SIG-M5 treated with dmso at 0.1 percent for 504 hours (cell line): Measurements from ENCODE around the gene AUTS2.

Experiments used
- DNase-seq: peaks from one replicate; lab custom pipeline; 2025; ENCODE audit not compliant: unreplicated experiment; lab: John Stamatoyannopoulos, UW

The AUTS2 gene

DNA sequence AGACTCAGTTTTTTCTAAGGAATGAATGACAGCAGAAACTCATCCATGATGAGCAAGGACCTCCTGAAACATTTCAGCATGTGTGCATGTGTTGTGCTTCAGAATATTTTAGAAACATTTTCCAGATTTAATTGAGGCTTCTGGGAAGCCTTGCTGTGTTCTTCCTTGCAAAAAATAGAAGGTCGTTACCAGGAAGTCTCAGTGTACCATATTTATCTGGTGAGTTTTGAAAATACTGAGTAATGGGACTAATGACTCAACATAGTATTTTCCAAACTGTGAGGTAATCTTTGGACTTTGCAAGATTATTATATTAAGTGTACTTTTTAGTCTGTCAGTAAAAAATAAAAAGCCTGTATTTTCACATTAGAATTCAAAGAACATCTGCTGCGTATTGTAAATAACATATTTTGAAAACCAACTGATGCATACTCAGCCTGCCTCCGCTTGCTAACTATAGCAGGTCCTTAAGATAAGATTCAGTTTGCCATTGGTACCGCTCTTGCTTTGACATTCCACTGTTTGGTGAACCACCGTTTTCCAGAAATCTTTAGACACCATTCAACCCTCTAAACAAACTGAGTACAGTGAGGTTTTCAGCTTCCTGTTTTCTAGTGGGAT is 794.1 kb downstream of the AUTS2 start:
- DNase-seq: no peak

- DNase-seq: no peak
Measured at GRCh38 chr7:70392877-70393435, 794.7 kb downstream of the AUTS2 start.

DNA sequence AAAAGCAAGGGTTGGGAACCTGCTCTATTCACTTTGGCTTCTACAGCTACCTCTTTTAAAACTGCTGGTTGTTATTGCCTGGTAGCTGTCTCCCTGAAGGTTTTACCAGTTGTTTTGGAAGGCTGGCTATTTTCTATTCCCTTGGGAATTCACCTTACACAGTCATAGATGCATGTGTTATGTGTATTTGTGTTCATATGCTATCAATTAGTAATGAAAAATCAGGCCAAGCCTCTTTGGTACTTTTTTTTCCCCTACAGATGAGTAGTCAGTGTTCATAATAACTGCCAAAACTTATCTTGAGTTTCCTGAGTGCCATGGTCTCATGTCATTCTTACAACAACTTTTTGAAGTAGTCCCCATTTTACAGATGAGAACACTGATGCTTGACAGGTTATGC is 795.7 kb downstream of the AUTS2 start:
- DNase-seq: no peak

- DNase-seq: no peak
Measured at GRCh38 chr7:70400829-70401380, 802.6 kb downstream of the AUTS2 start.

DNA sequence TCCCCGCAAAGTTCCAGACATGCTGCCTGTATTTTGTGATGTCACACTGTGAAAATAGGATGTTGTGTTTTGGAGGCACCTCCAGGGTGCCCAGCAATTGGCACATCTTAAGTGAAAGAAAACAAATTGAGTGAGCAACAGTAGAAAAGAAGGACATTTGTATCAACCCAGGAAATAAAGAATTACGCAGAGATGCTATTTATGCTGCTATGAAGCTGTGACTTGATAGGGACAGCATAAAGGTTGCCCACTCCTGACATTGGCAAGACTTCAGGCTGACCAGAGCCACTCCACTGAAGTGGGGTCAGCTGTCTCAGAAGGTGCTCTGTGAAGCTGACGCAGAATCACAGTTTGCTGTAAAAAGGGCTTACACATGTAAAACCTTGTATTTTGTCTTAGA is 803.8 kb downstream of the AUTS2 start:
- no peak for DNase-seq

GRCh38 chr7:70405241-70405640 is 807.0 kb downstream of the AUTS2 start:
- DNase-seq: no peak

GRCh38 chr7:70406186-70406949 is 808.1 kb downstream of the AUTS2 start:
- DNase-seq: no peak

- no peak for DNase-seq
Measured at GRCh38 chr7:70406950-70407209, 808.6 kb downstream of the AUTS2 start.

GRCh38 chr7:70408477-70408876 is 810.2 kb downstream of the AUTS2 start:
- DNase-seq: no peak

DNA sequence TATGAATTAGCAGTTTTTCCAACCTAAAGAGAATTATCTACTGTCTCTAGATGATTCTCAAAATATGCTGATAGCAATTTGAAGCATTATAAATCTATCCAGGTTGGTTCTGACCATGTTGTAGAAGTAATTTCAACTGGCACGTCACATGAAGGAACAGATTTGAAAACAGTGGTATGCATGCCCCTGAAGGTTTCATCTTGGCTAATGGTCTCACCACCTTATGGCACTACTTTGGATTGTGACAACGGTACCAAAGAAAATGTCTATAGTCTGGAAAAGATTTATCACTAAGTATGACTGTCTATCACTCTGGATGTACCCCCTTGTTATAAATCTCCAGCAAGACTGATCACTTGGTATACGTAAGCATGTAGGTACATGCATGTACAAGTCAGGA is 810.6 kb downstream of the AUTS2 start:
- no peak for DNase-seq

- no peak for DNase-seq
Measured at GRCh38 chr7:70410134-70410750, 812.0 kb downstream of the AUTS2 start.

DNA sequence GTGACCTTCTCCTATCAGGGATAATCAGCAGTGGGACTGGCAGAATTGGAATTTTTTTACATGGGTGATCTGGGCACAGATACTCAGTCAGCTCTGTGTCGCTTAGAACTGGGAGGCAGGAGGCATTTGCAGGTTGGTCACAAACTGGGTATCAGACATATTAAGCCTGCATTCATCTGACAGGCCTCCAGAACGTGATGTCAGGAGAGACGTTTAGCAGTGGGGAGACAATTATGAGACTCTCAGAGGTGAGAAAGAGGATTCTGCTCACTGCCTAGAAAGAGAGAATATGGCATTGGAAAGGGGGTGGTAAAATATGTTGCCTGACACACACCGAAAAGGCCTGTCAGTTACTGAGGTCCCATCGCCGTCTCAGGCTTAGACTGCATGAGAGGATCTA is 816.1 kb downstream of the AUTS2 start:
- no peak for DNase-seq

- no peak for DNase-seq
Measured at GRCh38 chr7:70415179-70415972, 817.1 kb downstream of the AUTS2 start.

- DNase-seq: no peak
Measured at GRCh38 chr7:70416347-70416985, 818.2 kb downstream of the AUTS2 start.

DNA sequence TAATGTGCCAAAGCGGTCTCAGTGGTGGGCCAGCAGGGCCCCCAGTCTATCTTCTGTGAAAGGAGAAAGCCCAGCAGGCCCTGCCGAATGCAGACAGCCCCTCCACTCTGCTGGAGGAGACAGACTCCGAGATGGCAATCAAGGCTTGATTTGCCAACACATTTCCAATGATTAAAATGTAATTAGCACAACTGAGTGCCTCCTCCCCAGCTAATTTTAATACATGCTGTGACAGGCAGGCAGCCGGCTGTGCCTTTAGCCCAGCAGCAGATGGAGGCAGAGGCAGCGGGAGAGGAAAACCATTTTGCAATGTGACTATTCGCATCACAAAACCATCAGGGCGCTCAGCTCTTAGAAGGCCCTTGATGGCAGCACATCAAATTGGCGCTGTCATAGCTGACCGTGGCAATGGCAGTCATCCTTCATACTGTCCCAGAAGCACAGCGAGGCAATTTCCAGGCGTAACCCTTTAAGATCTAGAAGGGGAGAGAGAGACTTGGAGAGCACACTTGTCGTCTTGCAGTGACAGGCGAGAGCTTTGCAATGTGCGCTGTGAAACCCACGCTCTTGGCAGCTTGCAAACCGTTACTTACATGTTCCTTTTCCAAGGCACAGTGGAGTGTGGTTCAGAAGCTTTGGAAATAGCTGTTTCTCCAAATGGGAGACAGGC is 818.8 kb downstream of the AUTS2 start:
- no peak for DNase-seq

DNA sequence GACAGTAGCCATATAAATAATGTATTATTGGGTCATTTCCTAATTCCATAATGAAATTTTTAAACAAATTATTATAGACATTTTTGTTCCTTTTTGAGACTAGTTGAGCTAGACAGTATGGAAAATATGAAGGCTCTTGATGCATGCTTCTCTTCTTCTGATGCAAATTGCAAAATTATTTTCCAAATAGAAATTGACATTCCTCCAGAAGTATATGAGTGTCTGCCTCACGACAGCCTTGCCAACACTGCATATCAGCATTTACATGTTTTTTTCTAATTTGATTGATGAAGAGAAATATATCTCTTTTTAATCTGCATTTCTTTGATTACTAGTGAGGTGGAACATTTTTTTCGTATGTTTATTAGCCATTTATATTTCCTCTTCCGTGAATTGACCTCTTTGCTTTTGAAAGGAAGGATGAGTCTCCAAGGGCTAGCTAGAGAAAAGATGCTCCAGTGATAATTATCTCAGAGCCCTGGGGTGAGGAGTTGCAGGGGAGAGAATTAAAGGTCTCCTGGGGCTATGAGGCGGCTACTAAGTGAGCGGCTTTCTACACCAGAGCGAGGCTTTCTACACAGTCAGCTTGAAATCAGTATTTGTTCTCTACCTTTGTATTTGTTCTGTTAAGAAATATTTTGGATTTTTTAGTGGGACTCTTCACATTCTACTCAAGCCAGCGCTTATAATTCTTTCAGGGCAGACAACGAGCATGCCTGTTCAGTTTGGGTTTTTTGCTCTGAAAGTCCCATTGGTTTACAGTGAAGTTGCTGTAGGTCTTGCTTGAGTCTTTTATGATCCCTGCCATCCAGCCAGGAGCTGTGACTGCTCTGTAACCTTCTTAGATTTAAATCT is 821.5 kb downstream of the AUTS2 start:
- DNase-seq: no peak

GRCh38 chr7:70420381-70420662 is 822.0 kb downstream of the AUTS2 start:
- DNase-seq: no peak

GRCh38 chr7:70421319-70421718 is 823.0 kb downstream of the AUTS2 start:
- DNase-seq: no peak

DNA sequence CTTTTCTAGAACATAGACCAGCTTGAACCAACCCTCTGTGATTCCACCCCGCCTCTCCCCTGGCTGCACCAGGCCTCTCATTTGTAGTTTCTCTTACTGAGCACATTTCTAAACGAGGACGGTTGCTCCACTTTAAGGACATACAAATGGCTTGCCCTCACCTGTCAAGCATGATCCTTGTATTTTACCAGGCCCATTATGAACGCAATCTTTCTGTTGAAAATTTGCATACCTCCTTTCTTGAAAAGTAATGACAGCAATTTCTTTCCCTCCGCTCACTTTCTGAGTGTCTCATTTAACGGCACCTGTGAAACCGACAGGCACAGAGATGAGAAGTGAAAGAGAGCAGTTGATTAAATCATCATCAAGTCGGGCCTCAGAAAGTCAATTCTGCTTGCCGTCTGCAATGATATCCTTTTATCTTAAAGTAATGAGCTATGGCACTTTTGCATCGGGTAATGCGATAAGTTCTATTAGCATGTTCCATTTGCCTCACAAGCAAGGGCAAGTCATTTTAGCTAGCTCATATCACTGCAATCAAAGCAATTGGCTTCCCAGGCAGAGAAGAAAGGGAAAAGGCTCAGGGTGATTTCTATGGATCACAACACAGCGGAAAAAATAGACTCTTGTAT is 828.1 kb downstream of the AUTS2 start:
- no peak for DNase-seq
